NB4 (cell line): ENCODE results near the gene PRIMA1.

ENCODE experiments used
- DNase-seq: peaks from one replicate; pipeline ENCODE4 v3.0.0; 2010; ENCODE audit warnings: low read depth
- H3K4me3 ChIP-seq: one replicate; pipeline ENCODE4 v1.5.1; 2011; ENCODE audit warnings: mild to moderate bottlenecking, low read depth, low read length, moderate library complexity
- MYC ChIP-seq: IDR thresholded peaks from 2 replicates; pipeline ENCODE4 v1.6.1; 2011; ENCODE audit warnings: low read depth, low read length
- POLR2A ChIP-seq: IDR thresholded peaks from 2 replicates; pipeline ENCODE4 v1.6.1; 2011; ENCODE audit warnings: mild to moderate bottlenecking; ENCODE audit not compliant: insufficient read length; ENCODE audit errors: extremely low read depth
- TF ChIP-seq, protein P1 (sequence below): IDR thresholded peaks from 2 replicates; pipeline ENCODE4 v1.6.1; 2011; ENCODE audit warnings: low read depth, low read length
- TF ChIP-seq, protein P2 (sequence below): IDR thresholded peaks from one replicate; pipeline ENCODE4 v1.5.1; 2012; ENCODE audit warnings: low read depth, low read length

Gene PRIMA1

DNA sequence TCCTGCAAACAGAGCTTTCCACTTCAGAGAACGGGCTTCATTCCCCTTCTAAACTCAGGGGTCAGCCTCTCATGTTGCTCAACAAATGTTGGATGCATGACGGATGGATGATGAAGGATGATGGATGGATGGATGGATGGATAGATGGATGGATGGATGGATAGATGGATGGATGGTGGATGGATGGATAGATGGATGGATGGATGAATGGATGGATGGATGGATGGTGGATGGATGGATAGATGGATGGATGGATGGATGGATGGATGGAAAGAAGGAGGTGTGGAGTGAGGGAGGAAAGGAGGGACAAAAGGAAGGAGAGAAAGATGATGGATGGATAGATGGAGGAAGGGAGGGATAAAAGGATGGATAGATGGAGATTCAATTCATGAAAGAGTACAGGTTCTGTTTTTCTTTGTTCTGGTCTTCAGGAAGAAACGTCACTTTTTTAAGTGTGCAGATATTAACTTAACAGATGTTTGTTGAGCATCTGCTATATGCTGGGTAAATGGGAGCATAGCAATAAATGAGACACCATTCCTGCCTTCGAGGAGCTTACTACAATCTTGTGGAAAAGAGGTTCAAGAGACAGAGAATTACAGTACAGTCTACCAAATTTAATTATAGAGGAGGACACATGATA, 41.7 kb upstream of the PRIMA1 start:
- TF ChIP-seq MYC: no peak
- H3K4me3 ChIP-seq: no peak overlapping the region
- DNase-seq: no peak

DNA sequence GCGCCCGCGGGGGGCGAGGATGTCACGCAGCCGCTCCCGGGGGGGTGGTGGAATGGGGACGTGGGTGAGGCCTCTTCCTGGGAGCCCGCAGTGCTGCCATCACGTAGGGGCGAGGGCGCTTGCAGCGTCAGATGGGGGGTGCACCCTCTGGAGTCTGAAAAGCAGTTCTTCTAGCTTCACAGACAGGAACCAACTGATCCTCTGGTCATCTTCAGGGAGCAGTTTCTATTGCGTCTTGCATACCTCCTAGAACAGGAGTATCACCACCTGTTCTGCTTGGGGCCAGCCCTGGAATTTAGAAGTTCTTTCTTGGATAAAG, 36.9 kb upstream of the PRIMA1 start:
- peak; percentile 11 for DNase-seq
- TF ChIP-seq POLR2A: no peak
- TF ChIP-seq, protein P1, sequence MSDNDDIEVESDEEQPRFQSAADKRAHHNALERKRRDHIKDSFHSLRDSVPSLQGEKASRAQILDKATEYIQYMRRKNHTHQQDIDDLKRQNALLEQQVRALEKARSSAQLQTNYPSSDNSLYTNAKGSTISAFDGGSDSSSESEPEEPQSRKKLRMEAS: no peak
- TF ChIP-seq MYC: no peak
- TF ChIP-seq, protein P2, sequence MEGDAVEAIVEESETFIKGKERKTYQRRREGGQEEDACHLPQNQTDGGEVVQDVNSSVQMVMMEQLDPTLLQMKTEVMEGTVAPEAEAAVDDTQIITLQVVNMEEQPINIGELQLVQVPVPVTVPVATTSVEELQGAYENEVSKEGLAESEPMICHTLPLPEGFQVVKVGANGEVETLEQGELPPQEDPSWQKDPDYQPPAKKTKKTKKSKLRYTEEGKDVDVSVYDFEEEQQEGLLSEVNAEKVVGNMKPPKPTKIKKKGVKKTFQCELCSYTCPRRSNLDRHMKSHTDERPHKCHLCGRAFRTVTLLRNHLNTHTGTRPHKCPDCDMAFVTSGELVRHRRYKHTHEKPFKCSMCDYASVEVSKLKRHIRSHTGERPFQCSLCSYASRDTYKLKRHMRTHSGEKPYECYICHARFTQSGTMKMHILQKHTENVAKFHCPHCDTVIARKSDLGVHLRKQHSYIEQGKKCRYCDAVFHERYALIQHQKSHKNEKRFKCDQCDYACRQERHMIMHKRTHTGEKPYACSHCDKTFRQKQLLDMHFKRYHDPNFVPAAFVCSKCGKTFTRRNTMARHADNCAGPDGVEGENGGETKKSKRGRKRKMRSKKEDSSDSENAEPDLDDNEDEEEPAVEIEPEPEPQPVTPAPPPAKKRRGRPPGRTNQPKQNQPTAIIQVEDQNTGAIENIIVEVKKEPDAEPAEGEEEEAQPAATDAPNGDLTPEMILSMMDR: no peak
- H3K4me3 ChIP-seq: no peak overlapping the region

DNA sequence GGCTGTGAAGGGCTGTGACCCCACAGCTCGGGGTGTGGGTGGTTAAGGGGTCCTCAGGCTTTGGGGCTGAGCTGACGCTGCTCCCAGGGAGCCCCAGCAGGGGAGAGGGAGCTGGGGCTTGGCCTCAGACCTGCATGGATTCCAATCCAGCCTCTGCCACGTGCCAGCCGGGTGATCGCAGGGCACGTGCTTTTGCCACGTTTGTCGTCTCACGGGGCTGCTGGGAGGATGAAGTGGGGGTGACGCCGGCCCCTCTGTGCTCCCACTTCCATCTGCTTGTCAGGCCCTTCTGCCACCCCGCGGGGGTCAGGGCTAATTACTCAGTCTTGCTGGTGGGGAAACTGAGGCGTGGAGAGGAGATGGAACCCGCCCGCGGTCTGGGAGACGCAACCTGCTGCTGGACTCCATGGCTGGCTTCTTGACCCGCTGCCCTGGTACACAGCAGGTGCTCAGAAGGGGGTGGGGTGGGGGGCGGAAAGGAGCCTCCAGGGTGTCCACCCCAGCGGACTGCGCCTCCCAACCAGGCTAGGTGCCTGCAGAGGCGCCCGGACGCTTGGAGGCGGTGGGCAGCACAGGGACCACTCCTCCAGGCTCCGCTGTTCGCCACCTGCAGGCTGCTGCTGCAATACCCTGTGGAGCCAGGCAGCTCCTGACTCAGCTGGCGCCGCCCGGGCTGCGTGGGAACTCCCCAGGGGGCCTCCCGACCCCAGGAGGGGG, 36.4 kb upstream of the PRIMA1 start:
- no peak for DNase-seq
- no peak for TF ChIP-seq POLR2A
- TF ChIP-seq MYC: no peak
- TF ChIP-seq, protein P2: no peak
- H3K4me3 ChIP-seq: no peak overlapping the region

DNA sequence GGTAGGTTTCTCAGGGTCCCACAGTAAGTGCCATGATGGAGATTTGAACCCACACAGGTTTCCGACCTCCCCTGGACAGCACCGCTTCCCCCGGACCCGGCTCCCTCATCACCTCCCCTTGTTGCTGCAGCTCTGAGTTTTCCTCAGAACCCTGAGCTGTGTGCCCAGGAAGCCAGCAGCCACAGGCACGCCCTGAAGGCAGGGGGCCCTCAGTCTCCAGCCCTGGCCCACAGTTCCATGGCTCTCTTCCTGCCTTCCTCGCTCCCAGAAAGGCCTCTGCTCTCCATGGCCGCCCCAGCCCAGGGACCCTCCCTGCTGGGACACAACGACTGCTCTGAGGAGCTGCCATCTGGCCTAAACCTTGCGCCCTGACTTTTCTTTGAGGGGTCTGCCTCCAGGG, 35.8 kb upstream of the PRIMA1 start:
- H3K4me3 ChIP-seq: no peak overlapping the region
- DNase-seq: no peak
- TF ChIP-seq, protein P2: no peak
- no peak for TF ChIP-seq MYC
- TF ChIP-seq, protein P1: no peak
- TF ChIP-seq POLR2A: no peak

DNA sequence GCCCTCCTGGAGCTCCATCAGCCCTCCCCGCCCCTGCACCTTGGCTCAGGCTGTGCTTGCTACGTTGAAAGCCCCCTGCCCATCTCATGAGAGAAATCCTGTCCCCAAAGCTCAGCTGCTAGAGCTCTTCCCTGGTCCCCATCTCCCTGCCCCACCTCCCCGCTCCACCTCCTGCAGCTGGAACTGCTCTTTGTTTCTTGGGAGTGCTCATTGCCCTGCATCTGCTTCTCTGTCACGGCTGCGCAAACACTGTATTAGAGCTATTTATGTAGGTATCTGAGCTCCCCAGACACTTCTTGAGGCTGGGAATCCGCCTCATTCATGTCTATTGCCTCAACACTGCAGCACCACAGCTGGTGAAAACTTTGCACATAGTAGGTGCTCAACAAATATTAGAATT, 32.8 kb upstream of the PRIMA1 start:
- H3K4me3 ChIP-seq: no peak overlapping the region
- TF ChIP-seq, protein P2: no peak
- TF ChIP-seq POLR2A (no peak), MYC (no peak)
- TF ChIP-seq, protein P1: no peak
- DNase-seq: no peak

DNA sequence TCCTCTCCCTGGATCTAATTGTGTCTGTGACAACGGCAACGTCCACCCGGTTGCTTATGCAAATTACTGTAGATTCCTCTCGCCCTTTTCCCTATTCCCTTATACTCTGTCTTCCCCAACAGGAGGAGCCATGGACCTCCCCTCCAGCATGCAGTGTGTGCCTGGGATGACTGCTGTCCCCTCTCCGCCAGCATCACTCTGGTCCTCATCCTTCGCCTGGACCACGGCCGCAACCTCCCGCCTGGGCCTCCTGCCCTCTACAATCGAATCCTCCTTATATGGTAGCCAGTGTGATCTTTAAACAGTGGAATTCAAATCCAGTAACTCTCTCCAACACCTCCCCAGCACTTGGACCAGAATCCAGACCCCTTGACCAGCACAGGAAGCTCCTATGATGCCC, 30.6 kb upstream of the PRIMA1 start:
- TF ChIP-seq POLR2A: no peak
- TF ChIP-seq, protein P2: no peak
- TF ChIP-seq MYC: no peak
- TF ChIP-seq, protein P1: no peak
- DNase-seq: no peak
- no peak overlapping the region for H3K4me3 ChIP-seq
